ENCODE results near the gene COMMD9. TPM values are rescaled to one million over a fixed set of nuclear protein-coding genes. Genes with fewer than 3 reads are reported as not detected.

The COMMD9 gene
- total RNA-seq, 3 donors from 2014 or later (not counting 1 experiment from before 2014, with no cell fraction given) = 64.6 to 79.1 (median 74.0) TPM

GRCh38 chr11:36317992-36318391, 28.8 kb upstream of the COMMD9 start:
- H3K27ac Mint-ChIP-seq = no peak overlapping the region

GRCh38 chr11:36316049-36316448, 26.8 kb upstream of the COMMD9 start:
- no peak for TF ChIP-seq CTCF (IDR thresholded peaks at IDR 0.05)
- WGBS (ENCODE audit: insufficient coverage) = 85% methylated on average over 3 of the region's 3 CpGs
- Mint-ChIP-seq H3K4me3 (no peak overlapping the region), H3K4me1 (no peaks in the 10 kb centered on the region), H3K36me3 (no peaks in the 10 kb centered on the region), H3K9me3 (no peaks in the 10 kb centered on the region), H3K27ac (no peak overlapping the region), H3K27me3 (ENCODE audit: low read depth in 2 of 2) (peaks cover 23 to 57% of the 10 kb centered on the region in 2 donors)
- no peaks in the 10 kb centered on the region for H3K27me3 ChIP-seq (ENCODE audit: control insufficient read depth, insufficient read depth, low read length)
- no peak overlapping the region for H3K27ac ChIP-seq (ENCODE audit: low read length)
- no peaks in the 10 kb centered on the region for H3K9me3 ChIP-seq (ENCODE audit: control insufficient read depth, insufficient read depth, low read length)
- DNase-seq = no peak
- intact Hi-C loops (cut with micrococcal nuclease) = no loop called here
- no peak overlapping the region for H3K4me3 ChIP-seq (ENCODE audit: low read length)
- ATAC-seq = no peak
- no peaks in the 10 kb centered on the region for H3K36me3 ChIP-seq (ENCODE audit: control insufficient read depth, insufficient read depth, low read length)
- H3K4me1 ChIP-seq (ENCODE audit: control insufficient read depth, insufficient read depth, low read length) = no peaks in the 10 kb centered on the region

More at GRCh38 chr11:36317992-36318391, 28.8 kb upstream of the COMMD9 start:
- Histone ChIP-seq H3K4me1 (ENCODE audit: control insufficient read depth, insufficient read depth, low read length) (no peaks in the 10 kb centered on the region), H3K4me3 (ENCODE audit: low read length) (no peak overlapping the region), H3K27ac (ENCODE audit: low read length) (no peak overlapping the region), H3K36me3 (ENCODE audit: control insufficient read depth, insufficient read depth, low read length) (no peaks in the 10 kb centered on the region), H3K9me3 (ENCODE audit: control insufficient read depth, insufficient read depth, low read length) (no peaks in the 10 kb centered on the region), H3K27me3 (ENCODE audit: control insufficient read depth, insufficient read depth, low read length) (no peaks in the 10 kb centered on the region)
- 83% methylated on average over 2 of the region's 2 CpGs for WGBS (ENCODE audit: insufficient coverage)
- intact Hi-C loops (cut with micrococcal nuclease) = no loop called here
- no peak for TF ChIP-seq CTCF (IDR thresholded peaks at IDR 0.05)
- DNase-seq (no peak), ATAC-seq (no peak)
- H3K9me3 Mint-ChIP-seq = no peaks in the 10 kb centered on the region
- no peaks in the 10 kb centered on the region for H3K36me3 Mint-ChIP-seq
- H3K4me3 Mint-ChIP-seq = no peak overlapping the region
- peaks cover 19 to 45% of the 10 kb centered on the region in 2 donors for H3K27me3 Mint-ChIP-seq (ENCODE audit: low read depth in 2 of 2)
- no peaks in the 10 kb centered on the region for H3K4me1 Mint-ChIP-seq

GRCh38 chr11:36314434-36314767, 25.2 kb upstream of the COMMD9 start:
- Mint-ChIP-seq H3K36me3 (no peaks in the 10 kb centered on the region), H3K4me1 (no peaks in the 10 kb centered on the region), H3K27ac (no peak overlapping the region), H3K4me3 (no peak overlapping the region), H3K27me3 (ENCODE audit: low read depth in 2 of 2) (peaks cover 23 to 57% of the 10 kb centered on the region in 2 donors), H3K9me3 (no peaks in the 10 kb centered on the region)
- Histone ChIP-seq H3K4me1 (ENCODE audit: control insufficient read depth, insufficient read depth, low read length) (no peaks in the 10 kb centered on the region), H3K27me3 (ENCODE audit: control insufficient read depth, insufficient read depth, low read length) (no peaks in the 10 kb centered on the region), H3K27ac (ENCODE audit: low read length) (no peak overlapping the region), H3K36me3 (ENCODE audit: control insufficient read depth, insufficient read depth, low read length) (no peaks in the 10 kb centered on the region), H3K4me3 (ENCODE audit: low read length) (no peak overlapping the region), H3K9me3 (ENCODE audit: control insufficient read depth, insufficient read depth, low read length) (no peaks in the 10 kb centered on the region)
- WGBS (ENCODE audit: insufficient coverage) = 89% methylated on average over 5 of the region's 6 CpGs
- intact Hi-C loops (cut with micrococcal nuclease) = no loop called here
- TF ChIP-seq CTCF (IDR thresholded peaks at IDR 0.05) = no peak
- DNase-seq (no peak), ATAC-seq (no peak)

GRCh38 chr11:36313750-36314433, 24.7 kb upstream of the COMMD9 start:
- ATAC-seq = no peak
- peaks cover 24 to 55% of the 10 kb centered on the region in 2 donors for H3K27me3 Mint-ChIP-seq (ENCODE audit: low read depth in 2 of 2)
- WGBS (ENCODE audit: insufficient coverage) = 82% methylated on average over 3 of the region's 3 CpGs
- intact Hi-C loops (cut with micrococcal nuclease) = no loop called here
- no peaks in the 10 kb centered on the region for H3K36me3 Mint-ChIP-seq
- no peaks in the 10 kb centered on the region for H3K36me3 ChIP-seq (ENCODE audit: control insufficient read depth, insufficient read depth, low read length)
- no peak overlapping the region for H3K27ac ChIP-seq (ENCODE audit: low read length)
- no peak overlapping the region for H3K4me3 ChIP-seq (ENCODE audit: low read length)
- H3K4me1 ChIP-seq (ENCODE audit: control insufficient read depth, insufficient read depth, low read length) = no peaks in the 10 kb centered on the region
- no peak overlapping the region for H3K4me3 Mint-ChIP-seq
- no peak for TF ChIP-seq CTCF (IDR thresholded peaks at IDR 0.05)
- H3K9me3 Mint-ChIP-seq = no peaks in the 10 kb centered on the region
- DNase-seq = no peak
- no peaks in the 10 kb centered on the region for H3K27me3 ChIP-seq (ENCODE audit: control insufficient read depth, insufficient read depth, low read length)
- H3K4me1 Mint-ChIP-seq = no peaks in the 10 kb centered on the region
- H3K27ac Mint-ChIP-seq = no peak overlapping the region
- H3K9me3 ChIP-seq (ENCODE audit: control insufficient read depth, insufficient read depth, low read length) = no peaks in the 10 kb centered on the region
